Measurements from ENCODE around the gene IL3. TPM values are rescaled to one million over a fixed set of nuclear protein-coding genes. Genes with fewer than 3 reads are reported as not detected.
A peak's percentile ranks its signal among the peaks of the same experiment; 100 is the strongest.

Gene IL3
- total and polyA plus RNA-seq, 9 of the 15 experiments (the other 6 are each of a cell fraction or from before 2014, with no cell fraction given): not detected

- no peak for FAIRE-seq
- CTCF ChIA-PET (ENCODE audit: low intra/inter-chr PET ratio): interaction anchor here (0.9 to 3.4 kb wide), 8 partner anchors 47 to 641 kb away, joined by 3 to 25 read pairs (median 13); partner anchors contain the start of gene SLC22A5
- TF ChIP-seq CHD4 (IDR thresholded peaks at IDR 0.05; ENCODE audit: insufficient read depth, insufficient replicate concordance, low read depth, low read length, poor library complexity, severe bottlenecking): no peak
- TF ChIP-seq TRIM25 (IDR thresholded peaks at IDR 0.05; ENCODE audit: borderline replicate concordance): no peak
- TF ChIP-seq SP1 (CRISPR knock-in tag; IDR thresholded peaks at IDR 0.05): 0 out of 2 replicates have a peak, but pooled peaks have one; percentile 12
Observed at GRCh38 chr5:132064140-132064539, 3.7 kb downstream of the IL3 start.

More at GRCh38 chr5:132064140-132064539, 3.7 kb downstream of the IL3 start:
- POLR2A ChIA-PET: no interaction called here
- Histone ChIP-seq H3K4me1 (replicated peaks in 1 of 2; ENCODE audit: control insufficient read depth in 2 of 2, insufficient read depth in 2 of 2, low read length in 2 of 2) (peaks cover 8 to 21% of the 10 kb centered on the region in 2 experiments; a peak in 4 of 5 replicates), H3K4me2 (ENCODE audit: insufficient read depth, low read length) (no peak overlapping the region), H3K9me3 (replicated peaks; ENCODE audit: control insufficient read depth, insufficient read depth, low read depth, low read length) (no peaks in the 10 kb centered on the region), H3K9me1 (ENCODE audit: control insufficient read depth, insufficient read depth, low read length) (no peaks in the 10 kb centered on the region), H3K27me3 (ENCODE audit: control insufficient read depth in 2 of 2, insufficient read depth in 2 of 2, low read length in 2 of 2) (no peaks in the 10 kb centered on the region), H3K4me3 (no peak overlapping the region), H3K36me3 (ENCODE audit: control insufficient read depth, insufficient read depth, low read length) (no peaks in the 10 kb centered on the region), H4K20me1 (replicated peaks; ENCODE audit: control insufficient read depth, insufficient read depth, low read length) (no peaks in the 10 kb centered on the region), H3K9ac (ENCODE audit: insufficient read depth in 1 of 2, low read depth in 2 of 2, low read length in 2 of 2) (no peak overlapping the region), H3K79me2 (ENCODE audit: control insufficient read depth, insufficient read depth, low read length) (no peaks in the 10 kb centered on the region), H2AFZ (ENCODE audit: low read depth, low read length) (no peak overlapping the region), H3K27ac (ENCODE audit: extremely low read depth, low read depth, low read length) (no peak overlapping the region)
- in situ Hi-C loops (cut with MboI): loop anchor here (25.0 kb wide), 1 partner anchor 323 kb away; no protein-coding TSS in a partner anchor
- 27% methylated on average over 5 of the region's 5 CpGs for WGBS (ENCODE audit: insufficient coverage, low coverage, missing lambda C conversion rate)
- intact Hi-C loops (cut with micrococcal nuclease): loop anchor here (2.0 to 10.0 kb wide), 2 partner anchors 321 to 347 kb away; no protein-coding TSS in a partner anchor
- DNase-seq (ENCODE audit: extremely low read depth in 1 of 4, low spot score in 3 of 4): no peak
- no peak for ATAC-seq
- BruUV-seq (replicated peaks): no TSS peak

Data from K562 (cell line).